GM19468 (cell line): ENCODE measurements around the gene ANO9.
"Not testable (repeated sequence)": the region's sequence is repeated elsewhere in the genome, so short reads cannot be mapped to it uniquely, and the experiment has no call there.

Experiments
- ATAC-seq: cut with Tn5 transposase; IDR thresholded peaks from one replicate; pipeline ENCODE4 v1.9.1; 2021; ENCODE audit warnings: mild to moderate bottlenecking, moderate library complexity, moderate number of reproducible peaks; ENCODE audit not compliant: unreplicated experiment; ENCODE audit errors: extremely low read depth

The ANO9 gene

GRCh38 chr11:391117-392017, 50.4 kb downstream of the ANO9 start:
- no peak for ATAC-seq

GRCh38 chr11:390175-390574, 51.6 kb downstream of the ANO9 start:
- ATAC-seq: no peak

GRCh38 chr11:389369-389768, 52.4 kb downstream of the ANO9 start:
- not testable (repeated sequence) for ATAC-seq

- ATAC-seq: no peak
Measured at GRCh38 chr11:387193-387793, 54.5 kb downstream of the ANO9 start.

GRCh38 chr11:386483-386882, 55.3 kb downstream of the ANO9 start:
- ATAC-seq: no peak

GRCh38 chr11:385594-386351, 56.0 kb downstream of the ANO9 start:
- ATAC-seq: no peak

- ATAC-seq: no peak
Measured at GRCh38 chr11:384511-384910, 57.3 kb downstream of the ANO9 start.

GRCh38 chr11:383431-383830, 58.4 kb downstream of the ANO9 start:
- ATAC-seq: no peak

- ATAC-seq: no peak
Measured at GRCh38 chr11:382081-382629, 59.7 kb downstream of the ANO9 start.

- no peak for ATAC-seq
Measured at GRCh38 chr11:381501-382072, 60.2 kb downstream of the ANO9 start.

GRCh38 chr11:380996-381395, 60.8 kb downstream of the ANO9 start:
- no peak for ATAC-seq

- ATAC-seq: no peak
Measured at GRCh38 chr11:380491-380890, 61.3 kb downstream of the ANO9 start.

- ATAC-seq: no peak
Measured at GRCh38 chr11:380095-380480, 61.7 kb downstream of the ANO9 start.

GRCh38 chr11:379205-380094, 62.4 kb downstream of the ANO9 start:
- ATAC-seq: no peak

GRCh38 chr11:377883-378500, 63.8 kb downstream of the ANO9 start:
- no peak for ATAC-seq

GRCh38 chr11:377174-377865, 64.5 kb downstream of the ANO9 start:
- no peak for ATAC-seq

- no peak for ATAC-seq
Measured at GRCh38 chr11:376531-377173, 65.2 kb downstream of the ANO9 start.
